Nucleus accumbens (tissue), 56 donors: ENCODE results near the gene IL33.
"Not testable (repeated sequence)": the region's sequence is repeated elsewhere in the genome, so short reads cannot be mapped to it uniquely, and the experiment has no call there.

ENCODE experiments used
- DNase-seq, 56 donors: peaks; one replicate each; lab custom pipeline; 2025; lab: John Stamatoyannopoulos, UW

IL33 gene, protein sequence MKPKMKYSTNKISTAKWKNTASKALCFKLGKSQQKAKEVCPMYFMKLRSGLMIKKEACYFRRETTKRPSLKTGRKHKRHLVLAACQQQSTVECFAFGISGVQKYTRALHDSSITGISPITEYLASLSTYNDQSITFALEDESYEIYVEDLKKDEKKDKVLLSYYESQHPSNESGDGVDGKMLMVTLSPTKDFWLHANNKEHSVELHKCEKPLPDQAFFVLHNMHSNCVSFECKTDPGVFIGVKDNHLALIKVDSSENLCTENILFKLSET

DNA sequence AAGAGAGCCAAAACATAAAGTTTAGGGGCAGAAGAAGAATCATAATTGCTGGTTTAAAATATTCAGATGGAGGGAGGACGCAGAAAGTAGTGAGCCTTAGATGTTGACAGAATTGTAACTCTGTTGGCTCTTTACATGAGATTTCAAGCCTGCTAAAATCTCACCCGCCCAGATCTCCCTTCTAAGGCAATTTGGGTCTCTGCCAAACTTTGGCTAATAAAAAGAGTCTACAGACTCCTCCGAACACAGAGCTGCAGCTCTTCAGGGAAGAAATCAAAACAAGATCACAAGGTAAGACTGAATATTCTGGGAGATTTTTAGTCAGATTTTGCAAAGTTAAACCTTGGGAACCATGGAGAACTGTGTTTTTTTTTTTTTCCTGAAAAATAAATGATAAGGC, at the start of gene IL33:
Gene IL33 (plus strand): TSS at position 246 of the 400 bp plus-strand sequence. CDS start 25,888 bp downstream, outside the sequence.
- DNase-seq: peak in 4 of 56 donors; percentile 0 to 7 (median 2)

DNA sequence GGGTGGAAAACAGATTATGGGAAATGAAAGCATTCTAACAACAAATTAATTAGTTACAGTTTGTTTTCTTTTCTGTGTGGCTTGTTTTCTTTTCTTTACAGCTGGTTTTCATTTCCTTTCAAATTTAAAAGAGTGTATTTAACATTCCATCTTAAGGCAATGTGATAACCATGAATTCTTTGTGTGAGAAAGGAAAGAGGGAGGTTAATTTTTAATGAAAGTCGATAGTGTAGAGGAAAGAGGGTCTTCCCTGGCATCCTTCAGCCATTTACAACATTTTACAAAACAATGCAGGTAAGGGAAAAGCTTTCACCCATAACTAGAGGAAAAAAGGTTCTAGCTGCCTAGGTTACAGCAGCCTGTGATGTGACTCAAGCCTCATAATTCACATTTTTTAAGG, 43.9 kb upstream of the IL33 start:
- no peak for DNase-seq

DNA sequence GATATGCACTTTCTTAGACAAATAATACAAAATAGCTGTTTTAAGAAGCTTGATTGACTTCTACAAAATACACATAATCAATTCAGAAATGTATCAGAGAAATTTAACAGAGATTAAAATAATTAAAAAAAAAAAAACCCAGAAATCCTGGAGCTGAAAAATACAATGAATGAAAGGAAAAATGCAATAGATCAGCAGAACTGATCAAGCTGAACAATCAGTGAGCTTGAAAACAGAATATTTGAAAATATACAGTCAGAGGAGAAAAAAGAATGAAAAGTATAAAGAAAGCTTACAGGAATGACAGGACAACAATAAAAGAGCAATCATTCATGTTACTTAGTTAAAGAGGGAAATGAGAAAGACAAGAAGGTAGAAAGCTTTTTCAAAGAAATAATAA, 41.7 kb upstream of the IL33 start:
- DNase-seq: no peak

- DNase-seq: not testable (repeated sequence)
Measured at GRCh38 chr9:6182549-6183226, 32.9 kb upstream of the IL33 start.

- no peak for DNase-seq
Measured at GRCh38 chr9:6183227-6183551, 32.4 kb upstream of the IL33 start.

GRCh38 chr9:6183627-6184026, 32.0 kb upstream of the IL33 start:
- no peak for DNase-seq

DNA sequence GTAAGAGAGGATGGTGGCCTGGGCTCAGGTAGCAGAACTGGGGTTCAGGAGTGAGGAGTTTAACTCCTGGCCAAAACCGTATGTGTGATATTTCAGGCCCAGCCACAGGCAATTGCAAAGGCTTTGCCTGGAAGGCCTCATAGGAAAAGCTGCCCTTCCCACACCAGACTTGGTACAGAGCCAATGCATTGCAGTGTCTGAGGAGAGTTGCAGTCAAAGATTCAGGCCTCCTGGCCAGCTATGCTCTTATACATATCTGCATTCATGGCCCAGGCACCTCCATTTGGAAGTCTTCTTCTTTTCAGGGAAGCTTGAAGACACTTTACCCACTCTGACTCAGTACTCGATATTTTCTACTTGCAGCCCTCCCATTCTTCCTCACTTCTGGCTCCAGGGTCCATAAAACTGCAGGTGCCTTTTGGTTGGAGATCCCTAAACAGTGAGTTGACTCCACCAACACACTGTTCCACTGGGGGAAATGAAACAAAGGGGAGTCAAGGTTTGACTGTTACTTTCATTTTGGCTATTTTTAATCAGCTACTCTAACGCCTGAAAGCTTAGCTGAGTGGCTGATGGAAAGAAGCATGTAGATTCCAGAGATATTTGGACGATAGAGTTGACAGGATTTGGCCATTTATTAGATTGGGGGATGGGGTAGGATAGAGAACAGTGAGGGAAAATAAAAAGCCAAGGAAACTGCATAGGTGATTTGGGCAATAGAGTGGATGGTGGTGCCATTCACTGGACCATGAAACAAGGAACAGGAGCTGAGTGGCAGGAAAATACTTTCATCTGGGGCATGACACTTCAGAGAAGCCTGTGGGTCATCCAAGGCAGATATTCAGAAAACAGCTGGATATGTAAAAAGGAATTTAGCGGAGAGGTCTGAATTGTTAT, 30.6 kb upstream of the IL33 start:
- no peak for DNase-seq

DNA sequence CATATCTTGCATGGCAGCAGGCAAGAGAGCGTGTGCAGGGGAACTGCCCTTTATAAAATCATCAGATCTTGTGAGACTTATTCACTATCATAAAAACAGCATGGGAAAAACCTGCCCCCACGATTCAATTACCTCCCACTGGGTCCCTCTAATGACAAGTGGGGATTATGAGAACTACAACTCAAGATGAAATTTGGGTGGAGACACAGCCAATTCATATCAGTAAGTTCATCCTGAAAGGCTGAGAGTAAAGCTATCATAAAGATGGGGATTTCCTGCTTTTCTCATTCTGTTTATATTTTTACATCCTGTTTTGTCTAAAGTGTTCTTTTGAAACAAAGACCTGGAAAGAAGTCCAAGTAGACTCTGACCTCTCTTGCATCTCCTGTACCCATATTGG, 28.9 kb upstream of the IL33 start:
- DNase-seq: no peak

DNA sequence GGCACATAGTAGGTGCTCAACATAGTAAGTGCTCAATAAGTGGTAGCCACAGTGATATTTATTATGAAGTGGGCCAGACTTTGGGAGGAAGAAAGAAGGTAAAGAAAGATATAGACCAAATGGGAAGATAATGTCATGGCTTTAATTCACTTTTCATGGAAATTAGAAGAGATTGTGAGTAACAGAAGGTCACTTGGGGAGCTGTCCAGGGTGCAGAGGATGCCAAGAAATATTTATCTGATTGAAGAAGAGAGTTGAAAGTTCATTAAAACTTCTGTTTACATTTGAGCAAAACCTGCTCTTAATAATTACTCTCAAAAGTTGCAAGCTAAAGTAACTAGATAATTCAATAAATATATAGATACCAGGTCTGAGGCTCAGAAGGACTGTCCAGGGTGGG, 28.3 kb upstream of the IL33 start:
- no peak for DNase-seq

GRCh38 chr9:6188466-6188865, 27.1 kb upstream of the IL33 start:
- no peak for DNase-seq

DNA sequence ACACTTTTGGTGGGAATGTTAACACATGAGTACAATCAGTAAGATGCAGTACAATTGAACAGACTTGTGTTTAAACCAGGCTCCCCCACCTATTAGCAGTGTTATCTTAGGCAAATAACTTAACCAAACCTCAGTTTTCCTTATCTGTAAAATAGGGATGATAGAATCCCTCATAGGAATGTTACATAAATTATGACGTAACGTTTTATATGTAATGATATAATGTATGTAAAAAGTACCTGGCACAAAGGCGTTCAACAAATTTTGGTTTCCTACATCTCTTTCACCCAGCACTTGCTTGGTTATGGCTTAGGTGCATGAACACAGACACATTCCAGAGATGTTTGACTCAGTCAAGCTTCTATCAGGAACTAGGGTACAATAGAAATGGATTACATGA, 26.7 kb upstream of the IL33 start:
- DNase-seq: no peak

DNA sequence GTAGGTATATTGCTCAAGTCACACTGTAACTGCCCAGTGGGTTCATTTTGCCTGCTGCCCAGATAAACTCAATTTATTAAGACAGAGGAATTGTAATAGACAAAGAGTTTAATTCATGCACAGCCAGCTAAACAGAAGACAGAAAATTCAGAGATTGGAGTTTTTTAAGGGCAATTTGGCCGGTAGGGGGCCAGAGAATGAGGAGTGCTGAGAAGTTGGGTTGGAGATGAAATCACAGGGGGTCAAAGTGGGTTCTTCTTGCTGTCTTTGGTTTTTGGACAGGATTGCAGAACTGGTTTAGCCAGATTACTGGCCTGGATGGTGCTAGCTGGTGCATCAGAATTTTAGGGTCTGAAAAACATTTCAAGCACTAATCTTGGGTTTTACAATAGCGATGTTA, 20.7 kb upstream of the IL33 start:
- no peak for DNase-seq

- no peak for DNase-seq
Measured at GRCh38 chr9:6195714-6196360, 19.8 kb upstream of the IL33 start.

- no peak for DNase-seq
Measured at GRCh38 chr9:6197330-6197729, 18.3 kb upstream of the IL33 start.

DNA sequence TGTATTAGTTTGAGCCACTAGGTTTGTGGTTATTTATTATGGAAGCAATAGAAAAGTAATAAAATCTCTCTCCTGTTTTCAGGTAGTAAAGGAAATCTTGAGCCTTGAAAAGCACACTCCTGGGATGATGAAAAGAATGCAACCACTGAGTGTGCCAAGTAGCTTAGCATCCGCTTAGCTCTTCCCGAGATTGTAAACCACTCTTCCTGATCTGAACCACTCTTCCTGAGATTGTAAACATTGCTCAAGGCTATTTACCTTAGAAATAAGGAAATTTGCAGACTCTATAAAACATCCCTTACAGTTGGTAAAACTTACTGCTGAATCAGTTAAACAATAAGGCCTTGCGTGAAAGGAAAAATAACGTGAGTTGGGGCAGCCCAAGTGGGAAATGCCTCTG, 17.4 kb upstream of the IL33 start:
- no peak for DNase-seq

DNA sequence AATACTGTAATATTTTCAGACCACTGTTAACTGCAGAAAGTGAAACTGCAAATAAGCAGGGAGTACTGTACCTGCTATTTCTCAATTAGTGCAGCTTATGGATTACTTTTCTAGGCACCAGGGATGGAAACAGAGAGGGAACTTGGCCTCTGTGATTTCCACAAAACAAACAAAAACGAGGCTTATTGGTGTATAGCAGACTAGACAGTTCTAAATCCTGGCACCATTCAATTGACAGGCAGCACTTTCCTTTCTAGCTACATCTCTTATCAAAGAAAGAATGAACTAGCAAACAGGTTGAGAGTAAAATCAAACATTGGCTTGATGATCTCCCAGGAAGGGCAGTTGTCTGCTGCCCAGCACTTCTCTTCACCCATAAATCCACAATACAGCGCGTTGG, 16.0 kb upstream of the IL33 start:
- DNase-seq: no peak

GRCh38 chr9:6200761-6201160, 14.8 kb upstream of the IL33 start:
- DNase-seq: no peak

DNA sequence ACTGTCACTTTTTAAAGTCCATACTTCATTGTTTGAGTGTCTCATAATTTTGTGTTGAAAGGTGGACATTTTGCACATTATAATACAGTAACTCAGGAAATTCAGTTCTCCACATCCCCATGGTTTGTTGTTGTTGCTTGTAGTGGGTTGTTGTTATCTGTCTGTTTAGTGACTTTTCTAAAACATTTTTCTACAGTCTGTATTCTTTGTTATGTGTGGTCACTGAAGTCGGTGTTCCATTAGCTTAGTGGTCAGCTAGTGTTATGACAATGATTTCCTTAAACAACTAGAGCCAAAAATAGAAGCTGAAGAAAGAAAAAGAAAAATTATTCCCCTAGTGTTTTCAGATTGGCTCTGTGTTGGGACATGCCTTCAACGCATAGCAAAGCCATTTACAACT, 5.6 kb upstream of the IL33 start:
- no peak for DNase-seq

GRCh38 chr9:6212722-6213375, 2.8 kb upstream of the IL33 start:
- DNase-seq: no peak

- DNase-seq: no peak
Measured at GRCh38 chr9:6214434-6214833, 1.2 kb upstream of the IL33 start.

DNA sequence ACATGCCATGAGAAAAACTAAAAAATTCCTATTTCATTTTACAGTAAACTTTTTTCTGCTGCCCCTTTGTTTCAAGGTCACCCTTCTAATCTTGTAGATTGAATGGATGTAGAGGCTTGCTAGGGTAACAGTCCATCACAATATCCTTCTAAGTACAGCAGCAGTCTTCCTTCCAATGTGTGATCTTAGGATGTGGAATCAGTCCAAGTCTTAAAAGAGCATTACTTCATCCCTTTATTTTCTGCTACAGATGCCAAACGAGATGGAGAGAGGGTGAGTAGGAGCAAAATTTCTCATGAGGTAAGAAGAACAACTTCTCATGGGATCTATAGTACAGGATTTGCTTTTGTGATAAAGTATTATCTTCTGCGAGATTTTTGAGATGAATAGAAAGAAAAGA, 704 bp upstream of the IL33 start:
- DNase-seq: no peak
